KMS-11 (cell line): ENCODE measurements around the gene MAPK4.

Experiments
- H2AFZ ChIP-seq: fragments of 200-600 bp; sonication (generic); 2 replicates; pipeline ENCODE4 v1.6.1; 2016; ENCODE audit warnings: antibody characterized with exemption, mixed run types, low read depth
- H3K27ac ChIP-seq: fragments of 200-600 bp; sonication (generic); 2 replicates; pipeline ENCODE4 v1.6.1; 2016; ENCODE audit warnings: mild to moderate bottlenecking, mixed run types
- H3K27me3 ChIP-seq: fragments of 200-600 bp; sonication (generic); 2 replicates; pipeline ENCODE4 v1.6.1; 2017; ENCODE audit warnings: mild to moderate bottlenecking, low read depth, mixed run types, moderate library complexity; ENCODE audit not compliant: insufficient read depth
- H3K36me3 ChIP-seq: fragments of 200-600 bp; sonication (generic); 2 replicates; pipeline ENCODE4 v1.6.1; 2017; ENCODE audit warnings: mild to moderate bottlenecking, mixed run types; ENCODE audit not compliant: insufficient read depth
- H3K4me1 ChIP-seq: fragments of 200-600 bp; sonication (generic); 2 replicates; pipeline ENCODE4 v1.6.1; 2016; ENCODE audit warnings: mild to moderate bottlenecking, low read depth, mixed run types; ENCODE audit not compliant: poor library complexity, severe bottlenecking
- H3K4me2 ChIP-seq: fragments of 200-600 bp; sonication (generic); 2 replicates; pipeline ENCODE4 v1.7.0; 2016; ENCODE audit warnings: mild to moderate bottlenecking, mixed run types
- H3K4me3 ChIP-seq: fragments of 200-600 bp; sonication (generic); IDR thresholded peaks from 2 replicates; pipeline ENCODE4 v1.6.1; 2017; ENCODE audit warnings: low read depth, low read length, mixed read lengths; ENCODE audit not compliant: insufficient read depth
- H3K79me2 ChIP-seq: fragments of 200-600 bp; sonication (generic); 2 replicates; pipeline ENCODE4 v1.6.1; 2016; ENCODE audit warnings: low read depth, mixed run types; ENCODE audit not compliant: insufficient read depth
- H3K9ac ChIP-seq: fragments of 200-600 bp; sonication (generic); 2 replicates; pipeline ENCODE4 v1.6.1; 2016; ENCODE audit warnings: mild to moderate bottlenecking, mixed run types
- H4K20me1 ChIP-seq: fragments of 200-600 bp; sonication (generic); 2 replicates; pipeline ENCODE4 v1.6.1; 2016; ENCODE audit warnings: mild to moderate bottlenecking, mixed run types; ENCODE audit not compliant: insufficient read depth
- CTCF ChIP-seq: fragments of 200-600 bp; sonication (generic); conservative IDR thresholded peaks from 2 replicates; pipeline ENCODE4 v1.6.1; 2017; ENCODE audit warnings: low read depth, mild to moderate bottlenecking, antibody characterized with exemption, low read length, moderate library complexity, mixed read lengths

Gene MAPK4

GRCh38 chr18:50590593-50590992, 30.7 kb downstream of the MAPK4 start:
- H3K4me1 ChIP-seq = peaks cover 16% of the 10 kb centered on the region
- no peaks in the 10 kb centered on the region for H3K79me2 ChIP-seq
- H3K9ac ChIP-seq = no peak overlapping the region
- no peak for TF ChIP-seq CTCF
- H3K27me3 ChIP-seq = no peaks in the 10 kb centered on the region; the same call in 1 of the 2 replicates
- H3K4me3 ChIP-seq = no peak overlapping the region
- H3K4me2 ChIP-seq = no peak overlapping the region
- no peak overlapping the region for H2AFZ ChIP-seq
- H3K36me3 ChIP-seq = no peaks in the 10 kb centered on the region
- no peaks in the 10 kb centered on the region for H4K20me1 ChIP-seq
- no peak overlapping the region for H3K27ac ChIP-seq

GRCh38 chr18:50594012-50594411, 34.1 kb downstream of the MAPK4 start:
- Histone ChIP-seq H3K4me1 (peaks cover 15% of the 10 kb centered on the region), H2AFZ (no peak overlapping the region), H3K4me2 (no peak overlapping the region), H3K9ac (no peak overlapping the region), H3K4me3 (no peak overlapping the region), H3K36me3 (no peaks in the 10 kb centered on the region), H3K79me2 (no peaks in the 10 kb centered on the region), H4K20me1 (no peaks in the 10 kb centered on the region), H3K27me3 (no peaks in the 10 kb centered on the region; the same call in 1 of the 2 replicates), H3K27ac (no peak overlapping the region)
- TF ChIP-seq CTCF = no peak

- Histone ChIP-seq H4K20me1 (no peaks in the 10 kb centered on the region), H3K4me2 (no peak overlapping the region)
Observed at GRCh38 chr18:50594942-50595341, 35.1 kb downstream of the MAPK4 start.

GRCh38 chr18:50602466-50602865, 42.6 kb downstream of the MAPK4 start:
- Histone ChIP-seq H3K36me3 (no peaks in the 10 kb centered on the region), H2AFZ (no peak overlapping the region), H3K4me1 (no peaks in the 10 kb centered on the region), H3K27ac (no peak overlapping the region), H3K4me3 (no peak overlapping the region), H4K20me1 (no peaks in the 10 kb centered on the region), H3K9ac (no peak overlapping the region), H3K4me2 (no peak overlapping the region), H3K79me2 (no peaks in the 10 kb centered on the region), H3K27me3 (no peaks in the 10 kb centered on the region)
- no peak for TF ChIP-seq CTCF

More at GRCh38 chr18:50594942-50595341, 35.1 kb downstream of the MAPK4 start:
- no peak overlapping the region for H3K4me3 ChIP-seq
- H3K4me1 ChIP-seq = peaks cover 6% of the 10 kb centered on the region
- H2AFZ ChIP-seq = no peak overlapping the region
- no peak overlapping the region for H3K27ac ChIP-seq
- no peaks in the 10 kb centered on the region for H3K36me3 ChIP-seq
- H3K9ac ChIP-seq = no peak overlapping the region
- TF ChIP-seq CTCF = no peak
- no peaks in the 10 kb centered on the region; the same call in 1 of the 2 replicates for H3K27me3 ChIP-seq
- H3K79me2 ChIP-seq = no peaks in the 10 kb centered on the region
